Kidney capillary endothelial cell (primary cell): ENCODE data around the gene ASTN2.

ENCODE experiments used
- DNase-seq: peaks from one replicate; pipeline ENCODE4 v3.0.0-alpha.2; 2018; ENCODE audit warnings: low spot score

Gene ASTN2

DNA sequence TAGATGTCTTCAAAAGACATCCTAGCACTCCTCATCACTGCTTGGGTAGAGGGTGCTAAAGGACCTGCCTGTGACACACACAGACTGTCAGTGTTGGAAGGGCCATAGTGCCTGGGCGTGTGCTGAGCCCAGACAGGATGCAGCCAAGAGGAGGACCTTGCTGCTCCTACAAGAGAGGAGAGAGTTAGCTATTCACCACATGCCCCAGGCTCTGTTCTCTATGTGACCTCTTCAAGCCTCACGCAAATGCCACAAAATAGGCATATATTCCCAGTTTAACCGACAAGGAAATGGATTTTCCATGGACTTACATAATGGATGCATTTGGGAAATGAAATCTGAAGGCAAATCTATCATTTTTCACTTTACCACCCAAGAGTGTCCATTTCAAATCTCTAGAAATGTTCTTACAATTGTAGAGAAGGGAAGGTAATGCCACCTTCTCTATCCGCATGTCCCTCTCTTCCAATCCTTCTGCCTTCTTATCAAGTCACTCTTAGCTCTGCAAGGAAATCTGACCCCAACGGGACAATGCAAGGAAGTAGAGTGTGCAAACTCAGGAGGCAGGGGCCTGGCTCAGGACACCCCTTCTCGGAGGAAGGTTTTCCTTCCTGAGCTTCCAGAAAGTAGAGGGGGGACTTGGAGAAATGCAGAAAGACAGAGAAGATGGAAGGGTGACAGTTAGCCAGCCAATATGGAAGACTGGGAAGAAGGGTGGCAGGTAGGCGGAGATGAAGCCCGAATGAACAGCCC is 678.3 kb downstream of the ASTN2 start:
- DNase-seq = no peak

DNA sequence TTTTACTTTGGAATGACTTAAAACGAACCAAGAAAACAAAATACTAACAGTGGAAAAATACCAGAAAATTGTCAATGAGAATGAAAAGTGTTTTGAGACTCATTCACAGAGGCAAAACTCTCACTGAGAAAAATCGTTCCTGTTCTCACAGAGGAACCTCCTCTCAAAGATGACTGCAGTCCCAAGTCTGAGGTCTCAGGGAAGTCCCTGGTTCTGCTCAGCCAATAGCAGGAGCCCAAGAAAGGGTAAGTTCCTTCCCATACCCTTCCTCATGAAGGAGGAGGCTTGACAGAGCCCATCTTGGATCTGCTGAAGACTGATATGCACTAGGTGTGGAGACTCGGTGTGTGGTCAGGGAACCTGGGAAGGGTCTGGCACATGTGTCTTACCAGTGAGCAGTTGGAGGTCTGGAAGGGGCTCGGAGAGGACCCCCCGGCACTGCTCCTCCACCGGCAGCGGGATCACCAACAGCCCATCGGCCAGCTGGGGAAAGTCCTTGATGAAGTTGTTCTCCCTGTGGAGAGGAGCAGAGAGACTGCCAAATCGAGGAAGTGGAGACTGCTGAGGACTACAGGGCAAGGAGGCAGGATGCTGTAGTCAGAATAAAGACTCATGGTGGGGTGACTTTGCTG is 681.7 kb downstream of the ASTN2 start:
- DNase-seq = no peak

DNA sequence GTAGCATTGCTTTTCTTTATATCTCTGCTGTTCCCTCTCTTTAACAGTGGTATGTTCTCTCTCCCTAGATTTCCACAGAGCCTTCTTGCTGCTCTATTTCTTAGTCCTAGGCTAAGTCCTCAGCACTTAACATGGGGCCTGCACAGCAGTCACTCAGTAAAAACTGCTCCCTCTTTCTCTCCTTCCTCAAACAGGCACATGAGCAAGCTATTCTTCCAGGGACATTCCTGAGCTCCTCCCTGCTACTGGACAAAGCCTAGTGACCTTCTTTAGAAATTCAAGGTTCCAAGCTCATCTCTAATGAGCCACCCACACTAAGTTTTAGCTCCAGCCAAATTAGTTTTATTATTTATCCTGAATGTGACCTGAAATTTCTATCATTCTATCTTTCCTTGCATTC is 688.3 kb downstream of the ASTN2 start:
- no peak for DNase-seq

DNA sequence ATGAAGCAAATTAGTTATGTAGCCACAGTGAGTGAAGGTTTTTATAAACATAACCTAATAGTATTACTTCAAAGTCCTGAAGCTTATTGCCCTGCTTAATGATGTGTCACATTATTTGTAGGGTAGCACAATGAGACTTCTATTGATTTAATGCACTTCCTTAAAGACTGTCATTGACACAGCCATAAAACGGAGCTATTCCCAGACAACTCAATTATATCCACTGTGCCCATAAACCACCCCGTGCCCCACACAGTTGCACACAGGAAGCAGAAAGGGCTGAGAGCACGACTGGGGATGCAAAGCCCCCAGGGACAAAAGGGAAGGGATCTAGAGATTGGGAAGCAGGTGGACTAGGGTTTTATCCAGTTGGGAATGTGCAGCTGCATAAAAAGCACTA is 690.7 kb downstream of the ASTN2 start:
- DNase-seq = no peak

DNA sequence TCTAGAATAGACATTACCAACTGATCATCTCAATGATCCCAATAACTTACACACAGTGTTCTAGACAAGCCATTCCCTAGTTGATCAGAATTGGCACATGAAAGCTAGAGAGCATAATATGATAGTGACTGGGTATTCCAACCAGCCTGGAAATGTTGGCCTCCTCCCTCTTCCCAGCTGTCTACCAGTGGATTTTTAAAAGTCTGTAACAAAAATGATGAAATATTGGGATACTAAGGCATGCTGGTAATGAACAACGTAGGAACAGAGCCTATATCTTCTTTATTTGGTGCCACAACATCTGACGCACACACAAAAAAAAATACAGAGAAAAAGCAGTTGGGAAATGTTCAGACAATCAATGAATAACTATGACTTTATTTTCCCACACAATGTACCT is 692.9 kb downstream of the ASTN2 start:
- DNase-seq = no peak

DNA sequence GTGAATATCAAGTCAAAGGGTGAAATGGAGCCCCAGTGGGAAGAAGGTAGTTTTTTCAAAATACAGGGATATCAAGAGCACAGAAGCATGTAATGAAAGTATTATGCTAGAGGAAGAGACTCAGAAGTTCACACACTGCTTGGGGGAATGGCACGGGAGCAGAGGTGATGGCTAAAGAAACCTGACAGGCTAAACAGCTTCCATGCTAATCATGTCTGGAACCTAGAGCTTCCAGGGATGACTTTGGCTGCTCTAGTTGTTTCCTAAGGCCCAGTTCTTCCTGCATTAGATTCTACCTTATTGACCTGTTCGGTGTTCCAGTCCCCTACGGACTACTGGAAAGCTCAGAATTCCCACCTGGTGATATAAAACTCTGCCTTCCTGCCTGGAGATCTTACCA is 693.4 kb downstream of the ASTN2 start:
- DNase-seq = no peak

DNA sequence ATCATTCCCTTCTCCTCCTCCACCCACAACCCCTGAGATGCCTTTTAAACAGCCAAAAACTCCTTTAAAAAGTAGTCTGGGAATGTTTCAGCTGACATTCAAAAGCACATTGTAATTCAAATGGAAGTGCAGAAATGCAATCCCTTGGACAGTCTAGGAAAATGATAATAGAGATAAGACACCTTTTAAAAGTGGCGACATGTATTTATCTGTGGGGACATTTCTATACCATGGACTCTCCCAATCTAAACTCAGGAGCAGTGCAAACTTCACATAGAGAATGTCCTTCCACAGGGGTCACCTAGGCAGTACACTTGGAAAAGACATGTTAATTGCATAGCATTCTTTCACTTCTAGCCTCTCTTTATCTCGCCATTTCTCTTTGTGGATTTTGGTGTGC is 694.7 kb downstream of the ASTN2 start:
- no peak for DNase-seq

DNA sequence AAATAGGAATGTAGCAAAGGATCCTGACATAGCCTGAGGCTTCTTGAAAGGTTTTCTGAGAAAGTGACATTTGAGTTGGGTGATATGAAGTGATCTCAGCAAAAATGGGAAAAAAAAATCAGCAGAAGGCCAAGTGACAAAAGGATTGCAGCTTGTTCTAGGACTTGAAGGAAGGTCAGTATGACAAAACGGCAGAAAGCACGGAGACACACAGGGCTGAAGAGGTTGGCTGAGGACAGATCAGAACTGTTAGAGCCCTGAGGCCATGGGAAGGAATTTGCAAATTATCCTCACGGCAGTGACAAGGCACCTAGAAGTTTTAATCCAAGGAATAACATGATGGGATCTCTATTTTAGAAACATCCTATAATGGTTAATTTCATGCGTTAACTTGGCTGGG is 696.7 kb downstream of the ASTN2 start:
- no peak for DNase-seq

DNA sequence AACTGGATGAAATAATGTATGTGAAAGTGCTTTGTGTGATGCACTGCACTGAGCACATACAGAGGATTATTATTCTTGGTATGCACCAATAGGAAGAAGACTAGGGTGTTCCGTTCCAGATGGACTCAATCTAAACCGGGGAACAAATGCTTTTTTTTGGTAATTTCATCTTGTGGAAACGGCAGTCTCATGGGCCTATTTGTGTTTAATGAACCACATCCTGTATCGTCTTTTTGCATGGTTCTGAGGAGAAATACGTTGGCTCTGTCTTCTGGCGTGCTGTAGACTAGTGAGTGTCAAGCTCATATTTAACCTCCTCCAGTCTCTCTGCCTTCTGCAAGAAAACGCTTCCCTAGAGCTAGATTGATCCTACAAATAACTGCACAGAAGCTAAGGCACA is 697.7 kb downstream of the ASTN2 start:
- DNase-seq = no peak

DNA sequence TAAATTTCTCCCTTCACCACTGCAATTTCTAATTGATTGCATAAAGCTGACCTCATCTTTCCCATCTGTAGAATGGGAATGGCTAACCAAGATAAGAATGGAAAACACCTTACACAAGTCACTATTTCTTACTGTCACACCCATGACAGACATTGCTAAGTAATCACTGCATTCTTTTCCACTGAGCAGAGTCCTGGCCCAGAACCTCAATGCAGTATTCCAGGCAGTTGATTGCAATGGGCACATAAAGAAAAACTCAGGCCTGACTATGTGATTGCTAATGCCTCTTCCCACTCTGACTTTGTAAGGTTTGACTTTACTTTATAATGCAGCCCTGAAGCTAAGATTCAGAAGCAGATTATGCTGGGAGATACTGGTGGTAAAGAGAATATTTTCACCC is 698.4 kb downstream of the ASTN2 start:
- DNase-seq = no peak

DNA sequence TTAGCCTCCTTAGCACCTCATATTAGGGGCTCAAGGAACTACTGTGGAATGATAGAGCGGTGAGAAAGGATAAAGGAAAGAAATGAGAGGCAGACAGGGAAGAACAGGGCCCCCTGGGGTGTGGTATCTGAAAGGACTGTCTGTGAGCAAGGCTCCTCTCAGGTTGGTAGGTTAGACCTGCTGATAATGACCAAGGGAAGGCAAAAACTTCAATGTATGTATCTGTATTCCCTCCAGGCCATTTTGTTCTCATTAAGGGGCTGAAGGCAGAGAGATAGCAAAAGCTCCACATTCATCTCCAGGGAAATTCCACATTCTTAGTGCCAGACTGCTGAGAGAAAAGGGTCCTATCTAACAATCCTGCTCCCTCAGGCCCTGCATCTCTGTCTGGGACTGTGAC is 699.1 kb downstream of the ASTN2 start:
- DNase-seq = no peak

DNA sequence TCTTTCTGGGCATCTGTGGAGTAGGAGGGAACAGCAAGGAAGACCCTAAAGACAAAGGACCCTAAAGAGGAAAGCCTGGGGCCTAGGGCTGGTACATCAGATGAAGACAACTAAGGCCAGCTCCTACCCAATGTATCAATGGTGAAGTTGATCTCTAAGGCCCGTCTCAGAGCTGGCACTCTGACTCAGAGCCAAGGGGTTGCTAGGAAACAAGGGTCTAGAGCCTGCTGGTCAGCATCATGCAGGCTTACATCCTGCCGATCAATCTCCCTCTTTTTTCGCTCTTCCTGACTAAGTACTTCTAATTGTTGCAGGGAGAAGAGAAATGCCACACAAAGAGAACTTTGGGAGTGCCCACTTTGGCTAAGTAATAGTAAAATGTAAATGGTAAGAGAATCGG is 701.6 kb downstream of the ASTN2 start:
- peak; percentile 30 for DNase-seq

DNA sequence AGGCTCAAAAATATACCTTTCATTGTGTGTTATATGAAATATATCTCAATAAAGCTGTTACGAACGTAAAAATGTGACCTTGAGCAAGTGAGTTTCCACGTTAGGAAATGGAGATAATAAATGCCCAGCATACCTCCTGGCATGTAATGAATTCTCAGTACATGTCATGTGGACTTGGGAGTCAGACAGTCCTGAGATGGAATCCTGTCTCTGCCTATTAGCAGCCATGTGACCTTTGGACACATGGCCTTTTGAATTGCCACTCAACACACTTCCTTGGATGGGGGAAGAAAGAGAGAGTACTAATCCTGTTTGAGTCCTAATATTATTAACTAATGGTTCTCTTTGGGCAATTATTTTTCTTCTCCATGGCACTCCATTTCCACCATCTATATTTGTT is 702.1 kb downstream of the ASTN2 start:
- no peak for DNase-seq

DNA sequence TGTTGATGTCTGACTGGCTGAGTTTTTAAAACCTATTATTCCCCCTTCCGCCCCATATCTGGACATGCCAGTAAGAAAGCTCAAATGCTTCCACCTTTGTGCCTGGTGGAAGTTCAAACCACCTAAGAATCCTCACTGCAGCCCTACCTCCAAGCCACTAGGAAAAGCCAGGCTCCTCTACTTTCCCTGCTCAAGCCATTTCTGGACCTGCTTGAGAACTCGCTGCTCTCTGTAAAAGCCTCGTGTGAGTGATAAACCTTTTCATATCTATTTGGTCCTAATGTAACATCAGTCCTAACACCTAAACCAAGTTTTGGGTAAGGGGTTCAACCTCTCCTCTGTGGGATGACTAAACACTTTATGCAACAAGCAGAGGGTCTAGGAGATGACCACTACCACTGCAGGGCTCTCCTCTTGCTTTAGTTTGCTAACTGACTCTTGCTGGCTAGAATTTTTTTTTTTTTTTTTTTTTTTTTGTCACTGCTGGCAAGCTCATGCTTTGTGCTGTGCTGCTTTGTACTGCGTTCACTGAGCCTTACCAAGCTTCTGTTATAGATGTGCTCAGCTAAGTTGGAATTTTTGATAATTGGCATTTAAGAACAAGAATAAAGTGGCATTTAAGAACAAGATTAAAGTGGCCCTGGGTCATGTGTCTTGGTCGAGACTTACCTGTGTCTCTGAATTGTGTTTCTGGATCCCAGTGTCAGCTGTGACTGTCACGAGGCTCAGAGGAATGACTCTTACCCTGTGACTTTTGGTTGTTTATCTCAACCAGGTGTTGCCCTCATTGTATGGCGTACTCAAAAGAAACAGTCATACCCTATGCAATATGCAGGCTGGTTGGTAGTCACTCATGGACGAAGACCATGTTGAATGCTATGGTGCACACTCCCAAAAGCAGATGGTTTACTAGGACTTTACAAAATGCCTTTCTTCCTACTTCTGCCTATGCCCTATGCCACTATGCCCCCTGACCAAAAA is 708.3 kb downstream of the ASTN2 start:
- DNase-seq = no peak

DNA sequence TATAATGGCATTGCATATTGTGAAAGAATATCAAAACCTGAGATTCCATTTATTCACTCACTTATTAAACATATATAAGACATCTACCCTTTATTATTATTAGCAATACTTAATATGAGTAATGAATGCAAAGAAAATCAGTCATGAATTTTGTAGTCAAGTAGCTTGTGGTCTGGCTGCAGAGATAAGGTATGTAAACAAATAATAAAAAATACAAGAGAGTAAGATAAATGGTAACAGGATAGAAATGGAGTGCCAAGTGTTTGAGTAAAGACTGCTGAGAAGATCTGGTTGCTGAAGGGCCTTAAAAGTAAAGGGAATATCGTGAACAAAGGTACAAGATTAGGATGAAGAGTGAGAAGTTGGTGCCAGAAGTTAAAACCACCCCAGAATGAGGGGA is 709.3 kb downstream of the ASTN2 start:
- DNase-seq = no peak

DNA sequence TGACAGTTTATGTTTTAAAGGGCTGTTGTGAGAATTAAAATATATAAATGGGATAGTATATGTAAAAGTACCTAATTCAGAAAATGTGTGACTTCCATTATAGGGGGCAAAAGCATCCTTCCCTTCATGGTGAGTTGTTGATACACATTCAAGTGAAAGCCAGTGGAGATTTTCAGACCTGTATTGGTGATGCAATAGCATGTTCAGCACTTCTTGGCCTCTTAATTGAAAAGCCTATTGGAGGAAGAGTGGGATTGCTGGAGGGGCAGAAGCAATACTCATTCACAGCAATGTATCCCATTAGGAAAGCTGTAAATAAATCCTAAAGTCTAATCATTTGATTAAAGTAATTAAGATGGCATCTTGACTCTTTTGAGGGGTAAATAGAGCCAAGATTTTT is 710.4 kb downstream of the ASTN2 start:
- no peak for DNase-seq

DNA sequence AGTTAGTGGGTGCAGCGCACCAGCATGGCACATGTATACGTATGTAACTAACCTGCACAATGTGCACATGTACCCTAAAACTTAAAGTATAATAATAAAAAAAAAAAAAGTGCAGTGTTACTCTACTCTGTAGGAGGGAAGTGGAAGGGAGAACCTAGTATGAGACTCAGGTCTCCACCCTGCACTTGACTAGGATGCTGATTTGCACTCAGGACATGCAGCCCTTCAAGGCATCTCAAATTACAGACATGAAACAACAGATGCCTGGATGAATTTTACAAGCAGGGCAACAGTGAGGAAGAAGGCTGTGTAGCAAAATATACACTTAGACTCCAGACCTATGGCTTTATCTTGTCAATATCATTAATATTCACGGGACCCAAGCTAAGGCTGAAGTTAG is 711.2 kb downstream of the ASTN2 start:
- no peak for DNase-seq

DNA sequence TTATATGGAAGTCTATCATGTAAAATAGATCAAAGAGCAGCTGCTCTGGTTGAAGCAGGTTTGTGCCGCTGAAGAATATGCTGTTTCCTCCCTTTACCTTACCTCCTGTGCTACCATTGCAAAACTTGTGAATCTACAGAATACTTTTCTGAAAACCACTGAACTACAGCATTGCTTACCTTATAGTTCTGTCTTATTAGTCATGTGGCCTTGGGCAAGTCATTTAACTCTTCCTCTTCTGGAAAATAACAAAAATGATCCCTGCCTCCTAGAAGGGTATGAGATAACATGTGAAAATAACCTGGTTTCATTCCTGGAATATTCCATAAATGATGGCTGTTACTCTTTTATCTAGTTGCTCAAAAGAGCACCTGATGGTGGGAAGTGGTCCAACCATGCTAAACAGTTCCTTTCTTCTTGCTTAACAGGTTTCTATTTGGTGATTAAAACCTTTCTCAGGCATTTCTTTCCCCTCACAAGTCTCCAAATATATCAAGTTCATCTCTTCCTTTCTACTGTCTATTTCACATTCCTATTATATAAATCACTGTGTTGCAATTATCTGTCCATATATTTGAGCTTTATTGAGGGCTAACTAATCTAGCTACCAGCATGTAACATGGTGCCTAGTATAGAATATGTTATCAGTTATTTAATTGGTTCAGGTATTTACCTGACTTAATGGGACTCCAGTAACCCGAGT is 712.8 kb downstream of the ASTN2 start:
- DNase-seq = no peak

DNA sequence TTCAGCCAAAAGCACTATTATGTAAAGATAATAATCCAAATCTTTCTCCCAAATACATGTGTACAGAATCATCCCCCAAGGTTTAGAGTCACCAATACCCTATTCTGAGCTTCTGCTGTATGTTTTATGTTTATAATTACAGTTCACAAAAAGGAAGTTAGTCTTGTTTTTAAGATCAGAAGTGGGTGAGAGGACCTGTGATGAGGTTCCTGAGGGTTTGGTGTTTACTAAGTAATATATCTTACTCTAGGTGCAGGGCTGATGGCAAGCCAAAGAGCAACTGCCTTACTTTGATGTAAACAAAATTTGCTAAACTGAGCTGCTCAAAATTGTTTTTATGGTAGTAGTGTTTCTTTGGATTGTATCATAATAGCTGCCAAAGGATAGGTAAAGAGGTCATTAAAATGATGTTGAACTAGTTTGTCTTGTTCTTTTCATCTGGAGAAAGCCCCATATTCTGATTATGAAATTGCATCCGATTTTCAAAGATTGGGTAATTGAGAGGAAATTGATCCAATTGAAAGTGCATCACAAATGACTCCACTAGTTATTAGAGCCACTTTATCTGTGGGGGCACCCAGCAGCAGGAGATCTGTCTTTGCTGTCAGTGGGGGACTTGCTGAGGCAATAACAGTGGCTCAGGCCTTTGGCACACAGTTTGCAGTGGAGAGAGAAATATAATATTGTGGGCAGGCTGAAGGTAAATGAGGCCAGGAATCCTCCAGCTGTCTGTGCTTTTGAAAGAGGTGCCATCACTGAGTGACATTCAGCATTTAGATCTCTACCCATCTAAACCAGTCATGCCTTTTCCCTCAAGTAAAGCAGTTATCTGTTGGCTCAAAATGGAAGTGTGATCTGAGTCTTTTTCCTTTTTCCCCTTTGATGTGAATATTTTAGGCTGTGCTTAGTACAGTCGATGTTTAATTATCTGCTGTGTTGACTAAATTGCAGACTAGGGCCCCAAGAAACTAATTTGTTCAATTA is 713.7 kb downstream of the ASTN2 start:
- no peak for DNase-seq

DNA sequence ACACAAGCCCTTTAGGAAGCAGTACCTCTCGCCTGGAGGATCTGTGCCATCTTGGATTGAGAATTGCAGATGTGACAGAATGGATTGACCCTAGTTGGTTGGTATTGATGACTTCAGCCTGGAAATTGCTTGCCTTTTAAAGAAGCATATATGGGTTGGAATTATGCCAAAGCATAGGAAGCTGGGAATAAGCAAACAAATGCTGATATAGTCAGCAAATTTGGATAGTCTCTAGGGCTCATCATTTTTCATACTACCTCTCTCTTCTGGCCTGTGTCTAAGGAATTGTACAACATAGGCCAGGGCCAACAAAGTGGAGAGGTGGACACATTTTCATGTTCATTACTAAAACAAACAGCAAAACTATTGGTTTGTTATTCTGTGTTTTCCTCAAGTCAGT is 714.6 kb downstream of the ASTN2 start:
- no peak for DNase-seq

DNA sequence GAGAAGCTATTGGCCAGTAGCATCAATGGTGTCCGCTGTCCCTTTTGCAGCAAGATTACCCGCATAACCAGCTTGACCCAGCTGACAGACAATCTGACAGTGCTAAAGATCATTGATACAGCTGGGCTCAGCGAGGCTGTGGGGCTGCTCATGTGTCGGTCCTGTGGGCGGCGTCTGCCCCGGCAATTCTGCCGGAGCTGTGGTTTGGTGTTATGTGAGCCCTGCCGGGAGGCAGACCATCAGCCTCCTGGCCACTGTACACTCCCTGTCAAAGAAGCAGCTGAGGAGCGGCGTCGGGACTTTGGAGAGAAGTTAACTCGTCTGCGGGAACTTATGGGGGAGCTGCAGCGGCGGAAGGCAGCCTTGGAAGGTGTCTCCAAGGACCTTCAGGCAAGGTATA is 717.0 kb downstream of the ASTN2 start:
- DNase-seq = no peak
